Measurements from ENCODE around the gene NINL. TPM values are rescaled to one million over a fixed set of nuclear protein-coding genes. Genes with fewer than 3 reads are reported as not detected.
"Not testable (repeated sequence)": the region's sequence is repeated elsewhere in the genome, so short reads cannot be mapped to it uniquely, and the experiment has no call there.

Gene NINL
- total RNA-seq, 2 experiments from 2014 or later = 2.1 to 2.2 TPM

- CTCF ChIA-PET = no interaction called here
- H3K4me3 Mint-ChIP-seq = no peak overlapping the region
- H3K27ac Mint-ChIP-seq = no peak overlapping the region
- H3K36me3 Mint-ChIP-seq (ENCODE audit: low read depth) = peaks cover 12% of the 10 kb centered on the region
- ATAC-seq (no peak), DNase-seq (no peak)
- H3K27me3 Mint-ChIP-seq (ENCODE audit: low read depth) = no peaks in the 10 kb centered on the region
- peaks cover 19% of the 10 kb centered on the region for H3K9me3 Mint-ChIP-seq (ENCODE audit: insufficient read depth)
- H3K4me1 Mint-ChIP-seq (ENCODE audit: low read depth) = no peaks in the 10 kb centered on the region
- POLR2A ChIA-PET = no interaction called here
Observed at GRCh38 chr20:25514195-25514594, 71.1 kb downstream of the NINL start.

GRCh38 chr20:25512709-25513108, 72.6 kb downstream of the NINL start:
- H3K36me3 Mint-ChIP-seq (ENCODE audit: low read depth) = peaks cover 12% of the 10 kb centered on the region
- H3K27me3 Mint-ChIP-seq (ENCODE audit: low read depth) = no peaks in the 10 kb centered on the region
- CTCF ChIA-PET = no interaction called here
- POLR2A ChIA-PET = no interaction called here
- peaks cover 19% of the 10 kb centered on the region for H3K9me3 Mint-ChIP-seq (ENCODE audit: insufficient read depth)
- no peak overlapping the region for H3K27ac Mint-ChIP-seq
- DNase-seq (no peak), ATAC-seq (no peak)
- H3K4me3 Mint-ChIP-seq = no peak overlapping the region
- H3K4me1 Mint-ChIP-seq (ENCODE audit: low read depth) = no peaks in the 10 kb centered on the region

- Mint-ChIP-seq H3K27ac (no peak overlapping the region), H3K4me3 (no peak overlapping the region), H3K4me1 (ENCODE audit: low read depth) (no peaks in the 10 kb centered on the region), H3K27me3 (ENCODE audit: low read depth) (no peaks in the 10 kb centered on the region), H3K36me3 (ENCODE audit: low read depth) (peaks cover 10% of the 10 kb centered on the region), H3K9me3 (ENCODE audit: insufficient read depth) (peaks cover 19% of the 10 kb centered on the region)
- DNase-seq (no peak), ATAC-seq (no peak)
- POLR2A ChIA-PET = no interaction called here
- CTCF ChIA-PET = no interaction called here
Observed at GRCh38 chr20:25511183-25511582, 74.1 kb downstream of the NINL start.

- DNase-seq (no peak), ATAC-seq (no peak)
- Mint-ChIP-seq H3K4me3 (no peak overlapping the region), H3K27me3 (ENCODE audit: low read depth) (no peaks in the 10 kb centered on the region), H3K9me3 (ENCODE audit: insufficient read depth) (peaks cover 19% of the 10 kb centered on the region), H3K36me3 (ENCODE audit: low read depth) (peaks cover 8% of the 10 kb centered on the region), H3K4me1 (ENCODE audit: low read depth) (no peaks in the 10 kb centered on the region), H3K27ac (no peak overlapping the region)
- CTCF ChIA-PET = no interaction called here
- POLR2A ChIA-PET = no interaction called here
Observed at GRCh38 chr20:25510721-25511120, 74.6 kb downstream of the NINL start.

GRCh38 chr20:25510202-25510601, 75.1 kb downstream of the NINL start:
- H3K4me3 Mint-ChIP-seq = no peak overlapping the region
- H3K27me3 Mint-ChIP-seq (ENCODE audit: low read depth) = no peaks in the 10 kb centered on the region
- CTCF ChIA-PET = no interaction called here

GRCh38 chr20:25509084-25509483, 76.2 kb downstream of the NINL start:
- Mint-ChIP-seq H3K9me3 (ENCODE audit: insufficient read depth) (peaks cover 7% of the 10 kb centered on the region), H3K27ac (no peak overlapping the region), H3K36me3 (ENCODE audit: low read depth) (peaks cover 1% of the 10 kb centered on the region), H3K4me1 (ENCODE audit: low read depth) (no peaks in the 10 kb centered on the region), H3K4me3 (no peak overlapping the region), H3K27me3 (ENCODE audit: low read depth) (no peaks in the 10 kb centered on the region)
- DNase-seq (no peak), ATAC-seq (no peak)
- ChIA-PET POLR2A (no interaction called here), CTCF (no interaction called here)

More at GRCh38 chr20:25510202-25510601, 75.1 kb downstream of the NINL start:
- ATAC-seq = no peak
- H3K36me3 Mint-ChIP-seq (ENCODE audit: low read depth) = peaks cover 5% of the 10 kb centered on the region
- POLR2A ChIA-PET = no interaction called here
- H3K27ac Mint-ChIP-seq = no peak overlapping the region
- peaks cover 16% of the 10 kb centered on the region for H3K9me3 Mint-ChIP-seq (ENCODE audit: insufficient read depth)
- H3K4me1 Mint-ChIP-seq (ENCODE audit: low read depth) = no peaks in the 10 kb centered on the region
- DNase-seq = no peak

- no peaks in the 10 kb centered on the region for H3K27me3 Mint-ChIP-seq (ENCODE audit: low read depth)
- no peaks in the 10 kb centered on the region for H3K4me1 Mint-ChIP-seq (ENCODE audit: low read depth)
- ATAC-seq = no peak
- H3K4me3 Mint-ChIP-seq = no peak overlapping the region
- POLR2A ChIA-PET = no interaction called here
- no peak overlapping the region for H3K27ac Mint-ChIP-seq
- CTCF ChIA-PET = no interaction called here
- H3K9me3 Mint-ChIP-seq (ENCODE audit: insufficient read depth) = peaks cover 5% of the 10 kb centered on the region
- no peaks in the 10 kb centered on the region for H3K36me3 Mint-ChIP-seq (ENCODE audit: low read depth)
- no peak for DNase-seq
Observed at GRCh38 chr20:25508083-25508770, 77.1 kb downstream of the NINL start.

- CTCF ChIA-PET = no interaction called here
- no peak for DNase-seq
- Mint-ChIP-seq H3K36me3 (ENCODE audit: low read depth) (no peaks in the 10 kb centered on the region), H3K4me1 (ENCODE audit: low read depth) (no peaks in the 10 kb centered on the region), H3K9me3 (ENCODE audit: insufficient read depth) (no peaks in the 10 kb centered on the region), H3K4me3 (no peak overlapping the region), H3K27me3 (ENCODE audit: low read depth) (no peaks in the 10 kb centered on the region), H3K27ac (no peak overlapping the region)
- ATAC-seq = no peak
- POLR2A ChIA-PET = no interaction called here
Observed at GRCh38 chr20:25507385-25508082, 77.8 kb downstream of the NINL start.

GRCh38 chr20:25504366-25505135, 80.8 kb downstream of the NINL start:
- Mint-ChIP-seq H3K27me3 (ENCODE audit: low read depth) (no peaks in the 10 kb centered on the region), H3K27ac (no peak overlapping the region), H3K4me3 (no peak overlapping the region), H3K4me1 (ENCODE audit: low read depth) (no peaks in the 10 kb centered on the region), H3K36me3 (ENCODE audit: low read depth) (no peaks in the 10 kb centered on the region), H3K9me3 (ENCODE audit: insufficient read depth) (no peaks in the 10 kb centered on the region)
- no peak for ATAC-seq
- ChIA-PET CTCF (no interaction called here), POLR2A (no interaction called here)
- no peak for DNase-seq

- Mint-ChIP-seq H3K36me3 (ENCODE audit: low read depth) (no peaks in the 10 kb centered on the region), H3K9me3 (ENCODE audit: insufficient read depth) (no peaks in the 10 kb centered on the region), H3K4me3 (no peak overlapping the region), H3K27me3 (ENCODE audit: low read depth) (no peaks in the 10 kb centered on the region), H3K4me1 (ENCODE audit: low read depth) (no peaks in the 10 kb centered on the region), H3K27ac (no peak overlapping the region)
- no peak for ATAC-seq
- DNase-seq = no peak
- CTCF ChIA-PET = no interaction called here
- POLR2A ChIA-PET = no interaction called here
Observed at GRCh38 chr20:25503936-25504335, 81.4 kb downstream of the NINL start.

- H3K9me3 Mint-ChIP-seq (ENCODE audit: insufficient read depth); H3K36me3 Mint-ChIP-seq (ENCODE audit: low read depth); H3K27me3 Mint-ChIP-seq (ENCODE audit: low read depth); H3K27ac Mint-ChIP-seq; POLR2A ChIA-PET; CTCF ChIA-PET; DNase-seq; H3K4me3 Mint-ChIP-seq; H3K4me1 Mint-ChIP-seq (ENCODE audit: low read depth); ATAC-seq: not testable (repeated sequence)
Observed at GRCh38 chr20:25503051-25503639, 82.2 kb downstream of the NINL start.

GRCh38 chr20:25500880-25501351, 84.4 kb downstream of the NINL start:
- POLR2A ChIA-PET = no interaction called here
- ATAC-seq (no peak), DNase-seq (no peak)
- Mint-ChIP-seq H3K9me3 (ENCODE audit: insufficient read depth) (no peaks in the 10 kb centered on the region), H3K4me3 (no peak overlapping the region), H3K4me1 (ENCODE audit: low read depth) (no peaks in the 10 kb centered on the region), H3K36me3 (ENCODE audit: low read depth) (no peaks in the 10 kb centered on the region), H3K27ac (no peak overlapping the region), H3K27me3 (ENCODE audit: low read depth) (no peaks in the 10 kb centered on the region)
- CTCF ChIA-PET = no interaction called here
